ENCODE data around the gene COPS7A.

GRCh38 chr12:6775185-6776174 lies 51.6 kb downstream of the COPS7A start:
- TF ChIP-seq, protein P1, sequence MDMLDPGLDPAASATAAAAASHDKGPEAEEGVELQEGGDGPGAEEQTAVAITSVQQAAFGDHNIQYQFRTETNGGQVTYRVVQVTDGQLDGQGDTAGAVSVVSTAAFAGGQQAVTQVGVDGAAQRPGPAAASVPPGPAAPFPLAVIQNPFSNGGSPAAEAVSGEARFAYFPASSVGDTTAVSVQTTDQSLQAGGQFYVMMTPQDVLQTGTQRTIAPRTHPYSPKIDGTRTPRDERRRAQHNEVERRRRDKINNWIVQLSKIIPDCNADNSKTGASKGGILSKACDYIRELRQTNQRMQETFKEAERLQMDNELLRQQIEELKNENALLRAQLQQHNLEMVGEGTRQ (CRISPR knock-in tag; IDR thresholded peaks at IDR 0.05) = no peak
- TF ChIP-seq EZH2 (IDR thresholded peaks at IDR 0.05; ENCODE audit: borderline replicate concordance, low read depth, low read length) (no peak), MYC (IDR thresholded peaks at IDR 0.05; ENCODE audit: low read depth, low read length) (no peak), MYC (CRISPR knock-in tag; IDR thresholded peaks at IDR 0.05; ENCODE audit: borderline replicate concordance, low read depth) (no peak), CREM (IDR thresholded peaks at IDR 0.05; ENCODE audit: low read depth) (no peak), ZNF764 (CRISPR knock-in tag; IDR thresholded peaks at IDR 0.05; ENCODE audit: low read depth) (no peak), ZNF707 (CRISPR knock-in tag; conservative IDR thresholded peaks at IDR 0.05) (no peak), DDX20 (tag; IDR thresholded peaks at IDR 0.05; ENCODE audit: low read depth) (no peak)
- TF ChIP-seq, protein P2, sequence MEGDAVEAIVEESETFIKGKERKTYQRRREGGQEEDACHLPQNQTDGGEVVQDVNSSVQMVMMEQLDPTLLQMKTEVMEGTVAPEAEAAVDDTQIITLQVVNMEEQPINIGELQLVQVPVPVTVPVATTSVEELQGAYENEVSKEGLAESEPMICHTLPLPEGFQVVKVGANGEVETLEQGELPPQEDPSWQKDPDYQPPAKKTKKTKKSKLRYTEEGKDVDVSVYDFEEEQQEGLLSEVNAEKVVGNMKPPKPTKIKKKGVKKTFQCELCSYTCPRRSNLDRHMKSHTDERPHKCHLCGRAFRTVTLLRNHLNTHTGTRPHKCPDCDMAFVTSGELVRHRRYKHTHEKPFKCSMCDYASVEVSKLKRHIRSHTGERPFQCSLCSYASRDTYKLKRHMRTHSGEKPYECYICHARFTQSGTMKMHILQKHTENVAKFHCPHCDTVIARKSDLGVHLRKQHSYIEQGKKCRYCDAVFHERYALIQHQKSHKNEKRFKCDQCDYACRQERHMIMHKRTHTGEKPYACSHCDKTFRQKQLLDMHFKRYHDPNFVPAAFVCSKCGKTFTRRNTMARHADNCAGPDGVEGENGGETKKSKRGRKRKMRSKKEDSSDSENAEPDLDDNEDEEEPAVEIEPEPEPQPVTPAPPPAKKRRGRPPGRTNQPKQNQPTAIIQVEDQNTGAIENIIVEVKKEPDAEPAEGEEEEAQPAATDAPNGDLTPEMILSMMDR (IDR thresholded peaks at IDR 0.05 in 2 of 3, conservative IDR thresholded peaks at IDR 0.05 in 1 of 3; ENCODE audit: insufficient read depth in 2 of 3, low read depth in 1 of 3, low read length in 3 of 3) = no peak

All from K562 (cell line).